SK-N-MC (cell line): ENCODE results near the gene NLK.

ENCODE experiments used
- DNase-seq: peaks from one replicate; pipeline ENCODE4 v3.0.0-alpha.2; 2011; ENCODE audit warnings: low read depth, low spot score
- H3K27ac ChIP-seq: fragments of 200-600 bp; sonication (generic); 2 replicates; pipeline ENCODE4 v1.5.1; 2016; ENCODE audit warnings: mixed run types
- H3K36me3 ChIP-seq: fragments of 200-600 bp; sonication (generic); 2 replicates; pipeline ENCODE4 v1.6.1; 2017; ENCODE audit warnings: antibody characterized with exemption, low read length, mixed read lengths; ENCODE audit not compliant: insufficient read depth
- H3K4me3 ChIP-seq: fragments of 200-600 bp; sonication (generic); 2 replicates; pipeline ENCODE4 v1.5.1; 2016
- H3K9ac ChIP-seq: fragments of 200-600 bp; sonication (generic); 2 replicates; pipeline ENCODE4 v1.8.0; 2017; ENCODE audit warnings: mixed run types, mixed read lengths; ENCODE audit not compliant: insufficient read length
- H3K9me3 ChIP-seq: fragments of 200-600 bp; sonication (generic); 2 replicates; pipeline ENCODE4 v1.6.1; 2017; ENCODE audit warnings: low read depth, mild to moderate bottlenecking, antibody characterized with exemption, low read length, moderate library complexity, mixed read lengths
- EZH2 ChIP-seq: fragments of 200-600 bp; sonication (generic); IDR thresholded peaks from one replicate; pipeline ENCODE4 v1.6.1; 2017; ENCODE audit warnings: antibody characterized with exemption
- FOXP2 ChIP-seq: optimal IDR thresholded peaks from 2 replicates; pipeline ENCODE3; 2011; ENCODE audit warnings: mild to moderate bottlenecking, moderate library complexity; ENCODE audit not compliant: insufficient read depth; ENCODE audit errors: extremely low read length, control extremely low read depth
- POLR2AphosphoS5 ChIP-seq: IDR thresholded peaks from 2 replicates; pipeline ENCODE4 v1.6.1; 2012; ENCODE audit warnings: mild to moderate bottlenecking, low read depth, low read length, borderline replicate concordance

NLK gene

GRCh38 chr17:28120766-28121165 lies 78.3 kb downstream of the NLK start:
- DNase-seq: no peak
- Histone ChIP-seq H3K9me3 (no peaks in the 10 kb centered on the region), H3K9ac (no peak overlapping the region), H3K27ac (no peak overlapping the region), H3K36me3 (peaks cover 21% of the 10 kb centered on the region), H3K4me3 (no peak overlapping the region)
- no peak for TF ChIP-seq FOXP2
- no peak for TF ChIP-seq POLR2AphosphoS5
- no peak for TF ChIP-seq EZH2

- DNase-seq: no peak
- TF ChIP-seq EZH2: no peak
- no peak for TF ChIP-seq FOXP2
- TF ChIP-seq POLR2AphosphoS5: no peak
- no peak overlapping the region for H3K4me3 ChIP-seq
- no peak overlapping the region for H3K9ac ChIP-seq
- no peaks in the 10 kb centered on the region for H3K9me3 ChIP-seq
- H3K27ac ChIP-seq: no peak overlapping the region
- H3K36me3 ChIP-seq: peaks cover 21% of the 10 kb centered on the region
Measured at GRCh38 chr17:28124962-28125361, 82.5 kb downstream of the NLK start.

- H3K9ac ChIP-seq: no peak overlapping the region
- H3K27ac ChIP-seq: no peak overlapping the region
- TF ChIP-seq EZH2 (no peak), POLR2AphosphoS5 (no peak), FOXP2 (no peak)
- no peak overlapping the region for H3K4me3 ChIP-seq
- peaks cover 21% of the 10 kb centered on the region for H3K36me3 ChIP-seq
- H3K9me3 ChIP-seq: no peaks in the 10 kb centered on the region
- no peak for DNase-seq
Measured at GRCh38 chr17:28125526-28126378, 83.3 kb downstream of the NLK start.

- Histone ChIP-seq H3K36me3 (peaks cover 21% of the 10 kb centered on the region), H3K9ac (no peak overlapping the region), H3K27ac (no peak overlapping the region), H3K9me3 (no peaks in the 10 kb centered on the region), H3K4me3 (no peak overlapping the region)
- no peak for DNase-seq
- TF ChIP-seq POLR2AphosphoS5 (no peak), EZH2 (no peak), FOXP2 (no peak)
Measured at GRCh38 chr17:28127196-28127595, 84.7 kb downstream of the NLK start.

- Histone ChIP-seq H3K27ac (no peak overlapping the region), H3K9ac (no peak overlapping the region), H3K36me3 (peaks cover 23% of the 10 kb centered on the region), H3K4me3 (no peak overlapping the region), H3K9me3 (no peaks in the 10 kb centered on the region)
- no peak for DNase-seq
- TF ChIP-seq FOXP2 (no peak), EZH2 (no peak), POLR2AphosphoS5 (no peak)
Measured at GRCh38 chr17:28128779-28129178, 86.3 kb downstream of the NLK start.

- Histone ChIP-seq H3K9ac (no peak overlapping the region), H3K36me3 (peaks cover 18% of the 10 kb centered on the region)
Measured at GRCh38 chr17:28130472-28130871, 88.0 kb downstream of the NLK start.

DNA sequence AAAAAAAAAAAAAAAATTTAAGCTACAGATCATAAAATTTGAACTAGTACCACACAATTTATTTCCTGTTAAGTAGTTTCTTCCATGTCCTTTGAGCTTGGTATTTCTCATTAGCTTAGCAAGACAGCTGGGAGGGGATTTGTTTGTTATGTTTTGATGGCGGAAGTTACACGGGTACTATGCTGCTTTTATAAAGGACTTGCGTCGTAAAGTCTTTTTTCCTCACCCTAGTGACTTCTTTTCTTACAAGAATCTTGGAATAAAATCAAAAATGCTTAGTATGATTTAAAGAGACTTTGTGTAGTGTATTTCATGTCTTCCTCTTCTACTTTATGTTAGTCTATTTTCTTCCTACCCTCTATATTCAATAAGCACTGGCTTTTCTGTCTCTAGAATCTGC lies 89.1 kb downstream of the NLK start:
- H3K27ac ChIP-seq: peak overlapping the region; percentile 51; the same call in 1 of the 2 replicates
- TF ChIP-seq EZH2 (no peak), POLR2AphosphoS5 (no peak), FOXP2 (no peak)
- DNase-seq: no peak

More at GRCh38 chr17:28130472-28130871, 88.0 kb downstream of the NLK start:
- H3K27ac ChIP-seq: no peak overlapping the region
- no peak overlapping the region for H3K4me3 ChIP-seq
- TF ChIP-seq EZH2: no peak
- TF ChIP-seq FOXP2: no peak
- TF ChIP-seq POLR2AphosphoS5: no peak
- no peaks in the 10 kb centered on the region for H3K9me3 ChIP-seq
- no peak for DNase-seq

GRCh38 chr17:28133562-28133970 lies 91.1 kb downstream of the NLK start:
- Histone ChIP-seq H3K9me3 (no peaks in the 10 kb centered on the region), H3K36me3 (peaks cover 10% of the 10 kb centered on the region), H3K9ac (no peak overlapping the region), H3K4me3 (no peak overlapping the region), H3K27ac (no peak overlapping the region)
- DNase-seq: no peak
- TF ChIP-seq POLR2AphosphoS5: no peak

More for the DNA sequence above, 89.1 kb downstream of the NLK start:
- Histone ChIP-seq H3K36me3 (peaks cover 18% of the 10 kb centered on the region), H3K9me3 (no peaks in the 10 kb centered on the region), H3K9ac (no peak overlapping the region), H3K4me3 (peak overlapping the region; percentile 37; the same call in 1 of the 2 replicates)
